Loucy (cell line): ENCODE results near the gene IFI35.

Experiments
- EZH2phosphoT487 ChIP-seq: fragments of 200-600 bp; IDR thresholded peaks from 2 replicates; pipeline ENCODE4 v1.6.1; 2018; ENCODE audit warnings: antibody characterized with exemption, mild to moderate bottlenecking, moderate library complexity, borderline replicate concordance
- TF ChIP-seq, protein P1 (sequence below): fragments of 200-600 bp; sonication (generic); conservative IDR thresholded peaks from 2 replicates; pipeline ENCODE4 v1.5.1; 2014; ENCODE audit warnings: mild to moderate bottlenecking, antibody characterized with exemption, low read length

DNA sequence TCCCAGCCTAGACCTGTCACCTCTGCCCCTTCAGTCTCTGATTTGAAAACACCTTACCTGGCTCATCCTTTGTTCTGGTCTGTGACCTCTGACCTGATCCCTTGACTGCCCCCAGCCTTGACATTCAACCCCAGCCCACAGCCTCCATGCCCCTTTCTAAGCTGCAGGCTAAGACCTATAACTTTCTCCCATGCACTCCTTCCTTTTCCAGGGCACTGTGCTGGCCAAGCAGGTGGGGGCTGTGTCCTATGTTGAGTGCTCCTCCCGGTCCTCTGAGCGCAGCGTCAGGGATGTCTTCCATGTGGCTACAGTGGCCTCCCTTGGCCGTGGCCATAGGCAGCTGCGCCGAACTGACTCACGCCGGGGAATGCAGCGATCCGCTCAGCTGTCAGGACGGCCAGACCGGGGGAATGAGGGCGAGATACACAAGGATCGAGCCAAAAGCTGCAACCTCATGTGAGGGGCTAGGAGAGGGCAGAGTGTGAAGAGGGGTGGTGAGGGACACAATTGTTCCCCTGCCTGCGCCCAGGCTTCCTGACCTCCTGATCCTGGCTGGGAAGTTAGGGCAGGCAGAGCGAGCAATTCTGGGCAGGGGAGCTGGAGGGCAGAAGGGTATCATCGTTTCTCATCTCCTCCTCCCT lies 21.8 kb downstream of the IFI35 start:
- TF ChIP-seq, protein P1, sequence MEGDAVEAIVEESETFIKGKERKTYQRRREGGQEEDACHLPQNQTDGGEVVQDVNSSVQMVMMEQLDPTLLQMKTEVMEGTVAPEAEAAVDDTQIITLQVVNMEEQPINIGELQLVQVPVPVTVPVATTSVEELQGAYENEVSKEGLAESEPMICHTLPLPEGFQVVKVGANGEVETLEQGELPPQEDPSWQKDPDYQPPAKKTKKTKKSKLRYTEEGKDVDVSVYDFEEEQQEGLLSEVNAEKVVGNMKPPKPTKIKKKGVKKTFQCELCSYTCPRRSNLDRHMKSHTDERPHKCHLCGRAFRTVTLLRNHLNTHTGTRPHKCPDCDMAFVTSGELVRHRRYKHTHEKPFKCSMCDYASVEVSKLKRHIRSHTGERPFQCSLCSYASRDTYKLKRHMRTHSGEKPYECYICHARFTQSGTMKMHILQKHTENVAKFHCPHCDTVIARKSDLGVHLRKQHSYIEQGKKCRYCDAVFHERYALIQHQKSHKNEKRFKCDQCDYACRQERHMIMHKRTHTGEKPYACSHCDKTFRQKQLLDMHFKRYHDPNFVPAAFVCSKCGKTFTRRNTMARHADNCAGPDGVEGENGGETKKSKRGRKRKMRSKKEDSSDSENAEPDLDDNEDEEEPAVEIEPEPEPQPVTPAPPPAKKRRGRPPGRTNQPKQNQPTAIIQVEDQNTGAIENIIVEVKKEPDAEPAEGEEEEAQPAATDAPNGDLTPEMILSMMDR, result no peak
- no peak for TF ChIP-seq EZH2phosphoT487
